ENCODE results near the gene ABCC5.

ABCC5 gene

GRCh38 chr3:183913580-183913920 is 104.1 kb downstream of the ABCC5 start:
- TF ChIP-seq CTCF (IDR thresholded peaks at IDR 0.05; ENCODE audit: borderline replicate concordance, insufficient read depth, low read depth, low read length): no peak
- no peak overlapping the region for H3K4me3 ChIP-seq (ENCODE audit: low read depth, low read length)

- no peak for TF ChIP-seq CTCF (IDR thresholded peaks at IDR 0.05; ENCODE audit: borderline replicate concordance, insufficient read depth, low read depth, low read length)
- H3K4me3 ChIP-seq (ENCODE audit: low read depth, low read length): no peak overlapping the region
Observed at GRCh38 chr3:183912895-183913579, 104.6 kb downstream of the ABCC5 start.

- no peak overlapping the region for H3K4me3 ChIP-seq (ENCODE audit: low read depth, low read length)
- TF ChIP-seq CTCF (IDR thresholded peaks at IDR 0.05; ENCODE audit: borderline replicate concordance, insufficient read depth, low read depth, low read length): no peak
Observed at GRCh38 chr3:183911763-183912506, 105.7 kb downstream of the ABCC5 start.

- TF ChIP-seq CTCF (IDR thresholded peaks at IDR 0.05; ENCODE audit: borderline replicate concordance, insufficient read depth, low read depth, low read length): no peak
- H3K4me3 ChIP-seq (ENCODE audit: low read depth, low read length): no peak overlapping the region
Observed at GRCh38 chr3:183911087-183911486, 106.6 kb downstream of the ABCC5 start.

GRCh38 chr3:183909030-183909600 is 108.6 kb downstream of the ABCC5 start:
- TF ChIP-seq CTCF (IDR thresholded peaks at IDR 0.05; ENCODE audit: borderline replicate concordance, insufficient read depth, low read depth, low read length): no peak
- no peak overlapping the region for H3K4me3 ChIP-seq (ENCODE audit: low read depth, low read length)

GRCh38 chr3:183907911-183908331 is 109.8 kb downstream of the ABCC5 start:
- TF ChIP-seq CTCF (IDR thresholded peaks at IDR 0.05; ENCODE audit: borderline replicate concordance, insufficient read depth, low read depth, low read length): no peak
- no peak overlapping the region for H3K4me3 ChIP-seq (ENCODE audit: low read depth, low read length)
